Measurements from ENCODE around the gene KLHL10. TPM values are rescaled to one million over a fixed set of nuclear protein-coding genes. Genes with fewer than 3 reads are reported as not detected.

Gene KLHL10
- total and polyA plus RNA-seq, 2 of the 4 experiments (the other 2 are of a cell fraction) = 0.18 TPM; not detected in 1

DNA sequence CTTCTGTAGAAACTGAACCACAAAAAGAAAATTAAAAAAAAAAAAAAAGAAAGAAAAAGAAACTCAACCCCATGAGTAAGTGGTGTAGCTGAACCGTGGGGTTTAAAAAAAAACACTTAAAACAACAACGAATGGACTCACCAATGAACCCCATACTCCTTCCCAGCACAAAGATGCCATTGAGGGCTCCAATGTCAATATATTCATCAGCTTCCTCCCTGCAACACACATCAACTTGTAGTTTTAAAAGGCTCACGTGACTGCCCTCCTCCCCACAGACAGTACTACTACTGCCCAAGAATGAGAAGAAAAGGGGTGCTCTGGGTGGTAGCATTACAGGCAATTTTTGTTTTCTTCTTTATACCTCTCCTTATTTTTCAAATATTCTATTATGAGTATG is 30.9 kb downstream of the KLHL10 start:
- Histone ChIP-seq H3K36me3 (ENCODE audit: control insufficient read depth, insufficient read depth, low read length) (peaks cover 48% of the 10 kb centered on the region), H3K4me3 (ENCODE audit: insufficient read depth, low read depth, low read length) (no peak overlapping the region), H2BK5ac (ENCODE audit: low read depth, low read length, poor library complexity, severe bottlenecking) (no peak overlapping the region), H4K20me1 (ENCODE audit: insufficient read depth, low read length) (peaks cover 15% of the 10 kb centered on the region; the same call in 1 of the 2 replicates), H3K79me1 (ENCODE audit: low read depth in 1 of 2, low read length in 2 of 2) (peaks cover 8 to 37% of the 10 kb centered on the region in 2 experiments), H2AK5ac (ENCODE audit: low read depth, low read length) (no peak overlapping the region), H3K18ac (ENCODE audit: low read depth, low read length) (no peak overlapping the region), H3K9me3 (ENCODE audit: control insufficient read depth, insufficient read depth, low read length) (no peaks in the 10 kb centered on the region), H2BK20ac (ENCODE audit: low read depth, low read length) (no peak overlapping the region), H4K8ac (ENCODE audit: low read depth in 2 of 2, low read length in 2 of 2) (no peak overlapping the region), H3K56ac (ENCODE audit: extremely low read depth, insufficient read depth, low read length) (no peak overlapping the region), H3K23ac (ENCODE audit: low read depth, low read length) (no peak overlapping the region), H3K14ac (replicated peaks; ENCODE audit: low read depth, low read length) (no peak overlapping the region), H4K91ac (ENCODE audit: insufficient read depth, low read depth, low read length) (no peak overlapping the region), H3K4me1 (ENCODE audit: control insufficient read depth, insufficient read depth, low read length) (peaks cover 6% of the 10 kb centered on the region), H3K9ac (ENCODE audit: low read depth, low read length) (no peak overlapping the region), H2AFZ (replicated peaks; ENCODE audit: low read length, poor library complexity) (no peak overlapping the region), H2AK9ac (replicated peaks; ENCODE audit: low read depth, low read length, poor library complexity) (no peak overlapping the region), H3K27me3 (ENCODE audit: control insufficient read depth, insufficient read depth, low read length) (no peaks in the 10 kb centered on the region), H2BK15ac (ENCODE audit: low read depth, low read length) (no peak overlapping the region), H2BK120ac (ENCODE audit: low read depth, low read length) (no peak overlapping the region), H3K4me2 (ENCODE audit: low read depth, low read length) (no peak overlapping the region), H3K27ac (ENCODE audit: insufficient read depth, low read length) (no peak overlapping the region), H3K4ac (ENCODE audit: low read depth, low read length) (no peak overlapping the region), H4K5ac (ENCODE audit: low read depth, low read length) (no peak overlapping the region), H3K9me1 (ENCODE audit: insufficient read depth, low read length) (peaks cover 4% of the 10 kb centered on the region; the same call in 1 of the 2 replicates)
- POLR2A ChIA-PET (ENCODE audit: unreplicated experiment) = no interaction called here
- DNase-seq (no peak), ATAC-seq (ENCODE audit: low read depth) (no peak)
- intact Hi-C loops (cut with micrococcal nuclease) = loop anchor here (5.0 kb wide), 1 partner anchor 131 kb away; no protein-coding TSS in a partner anchor
- no peak for TF ChIP-seq MAFK (IDR thresholded peaks at IDR 0.05; ENCODE audit: low read depth, low read length)
- no peak for TF ChIP-seq FOS (IDR thresholded peaks at IDR 0.05; ENCODE audit: low read depth, low read length)
- TF ChIP-seq RAD21 (IDR thresholded peaks at IDR 0.05; ENCODE audit: low read length) = no peak
- TF ChIP-seq RFX5 (IDR thresholded peaks at IDR 0.05; ENCODE audit: low read depth, low read length) = no peak
- no peak for TF ChIP-seq RCOR1 (IDR thresholded peaks at IDR 0.05; ENCODE audit: insufficient replicate concordance, low read length)
- no peak for TF ChIP-seq CHD1 (IDR thresholded peaks at IDR 0.05; ENCODE audit: low read depth, low read length)
- TF ChIP-seq, protein P1, sequence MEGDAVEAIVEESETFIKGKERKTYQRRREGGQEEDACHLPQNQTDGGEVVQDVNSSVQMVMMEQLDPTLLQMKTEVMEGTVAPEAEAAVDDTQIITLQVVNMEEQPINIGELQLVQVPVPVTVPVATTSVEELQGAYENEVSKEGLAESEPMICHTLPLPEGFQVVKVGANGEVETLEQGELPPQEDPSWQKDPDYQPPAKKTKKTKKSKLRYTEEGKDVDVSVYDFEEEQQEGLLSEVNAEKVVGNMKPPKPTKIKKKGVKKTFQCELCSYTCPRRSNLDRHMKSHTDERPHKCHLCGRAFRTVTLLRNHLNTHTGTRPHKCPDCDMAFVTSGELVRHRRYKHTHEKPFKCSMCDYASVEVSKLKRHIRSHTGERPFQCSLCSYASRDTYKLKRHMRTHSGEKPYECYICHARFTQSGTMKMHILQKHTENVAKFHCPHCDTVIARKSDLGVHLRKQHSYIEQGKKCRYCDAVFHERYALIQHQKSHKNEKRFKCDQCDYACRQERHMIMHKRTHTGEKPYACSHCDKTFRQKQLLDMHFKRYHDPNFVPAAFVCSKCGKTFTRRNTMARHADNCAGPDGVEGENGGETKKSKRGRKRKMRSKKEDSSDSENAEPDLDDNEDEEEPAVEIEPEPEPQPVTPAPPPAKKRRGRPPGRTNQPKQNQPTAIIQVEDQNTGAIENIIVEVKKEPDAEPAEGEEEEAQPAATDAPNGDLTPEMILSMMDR (conservative IDR thresholded peaks at IDR 0.05; ENCODE audit: low read depth, low read length) = no peak
- no peak for TF ChIP-seq CEBPB (IDR thresholded peaks at IDR 0.05; ENCODE audit: low read depth, low read length)
- TF ChIP-seq, protein P2, sequence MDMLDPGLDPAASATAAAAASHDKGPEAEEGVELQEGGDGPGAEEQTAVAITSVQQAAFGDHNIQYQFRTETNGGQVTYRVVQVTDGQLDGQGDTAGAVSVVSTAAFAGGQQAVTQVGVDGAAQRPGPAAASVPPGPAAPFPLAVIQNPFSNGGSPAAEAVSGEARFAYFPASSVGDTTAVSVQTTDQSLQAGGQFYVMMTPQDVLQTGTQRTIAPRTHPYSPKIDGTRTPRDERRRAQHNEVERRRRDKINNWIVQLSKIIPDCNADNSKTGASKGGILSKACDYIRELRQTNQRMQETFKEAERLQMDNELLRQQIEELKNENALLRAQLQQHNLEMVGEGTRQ (IDR thresholded peaks at IDR 0.05; ENCODE audit: low read depth, low read length) = no peak
- TF ChIP-seq MAZ (IDR thresholded peaks at IDR 0.05; ENCODE audit: borderline replicate concordance, low read depth, low read length) = no peak
- no peak for TF ChIP-seq POLR2A (IDR thresholded peaks at IDR 0.05; ENCODE audit: low read depth, low read length)
- TF ChIP-seq SMC3 (IDR thresholded peaks at IDR 0.05; ENCODE audit: low read depth, low read length) = no peak
- TF ChIP-seq BHLHE40 (IDR thresholded peaks at IDR 0.05; ENCODE audit: low read depth, low read length) = no peak
- TF ChIP-seq, protein P3, sequence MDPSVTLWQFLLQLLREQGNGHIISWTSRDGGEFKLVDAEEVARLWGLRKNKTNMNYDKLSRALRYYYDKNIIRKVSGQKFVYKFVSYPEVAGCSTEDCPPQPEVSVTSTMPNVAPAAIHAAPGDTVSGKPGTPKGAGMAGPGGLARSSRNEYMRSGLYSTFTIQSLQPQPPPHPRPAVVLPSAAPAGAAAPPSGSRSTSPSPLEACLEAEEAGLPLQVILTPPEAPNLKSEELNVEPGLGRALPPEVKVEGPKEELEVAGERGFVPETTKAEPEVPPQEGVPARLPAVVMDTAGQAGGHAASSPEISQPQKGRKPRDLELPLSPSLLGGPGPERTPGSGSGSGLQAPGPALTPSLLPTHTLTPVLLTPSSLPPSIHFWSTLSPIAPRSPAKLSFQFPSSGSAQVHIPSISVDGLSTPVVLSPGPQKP (IDR thresholded peaks at IDR 0.05; ENCODE audit: borderline replicate concordance, low read depth, low read length) = no peak
- no peak for TF ChIP-seq NFE2L2 (IDR thresholded peaks at IDR 0.05; ENCODE audit: low read depth, low read length)
- TF ChIP-seq MXI1 (IDR thresholded peaks at IDR 0.05; ENCODE audit: borderline replicate concordance, low read depth, low read length) = no peak
- no CpG with 5 or more reads among the region's 3 CpGs for WGBS, 2 experiments (ENCODE audit: extremely low coverage in 2 of 2, insufficient read length in 1 of 2)
- CTCF ChIA-PET = no interaction called here
- in situ Hi-C loops (cut with MboI; ENCODE audit: low sequenced_read_pairs) = no loop called here
- BruUV-seq (replicated peaks) = no TSS peak
- dilution Hi-C loops (cut with HindIII; ENCODE audit: low sequenced_read_pairs, unreplicated experiment) = no loop called here

All from IMR-90 (cell line).